GM18498 (cell line): ENCODE measurements around the gene ZNF667.

Source experiments
- ATAC-seq: cut with Tn5 transposase; IDR thresholded peaks from one replicate; pipeline ENCODE4 v1.9.1; 2021; ENCODE audit warnings: mild to moderate bottlenecking, moderate library complexity; ENCODE audit not compliant: unreplicated experiment

ZNF667 gene

GRCh38 chr19:56393119-56394012, 83.8 kb downstream of the ZNF667 start, which contains the start of gene ZNF582:
TSS of gene ZNF582 (minus strand) at chr19:56393534. CDS start at chr19:56391752, 1,782 bp downstream.
- ATAC-seq: peak; percentile 94
